MCF 10A (cell line): Measurements from ENCODE around the gene NRXN3. TPM values are rescaled to one million over a fixed set of nuclear protein-coding genes. Genes with fewer than 3 reads are reported as not detected.

Source experiments
- BruUV-seq: library from RNA; stranded (reverse); fragments of 400-500 nt; replicated peaks from 2 replicates; lab custom pipeline; 2021; lab: Mats Ljungman, UMichigan
- CTCF ChIA-PET: fragments of 300-600 bp; sonication (Branson Sonifier 250); formaldehyde crosslinking; extraction: SDS; loops from one replicate; lab custom pipeline; 2021; ENCODE audit warnings: antibody characterized with exemption, inconsistent platforms; lab: Yijun Ruan, JAX
- POLR2A ChIA-PET: fragments of 300-600, 350-650 bp; sonication (Branson Sonifier 250); formaldehyde crosslinking; extraction: SDS; loops from one replicate; lab custom pipeline; 2020; ENCODE audit warnings: antibody characterized with exemption, inconsistent platforms; lab: Yijun Ruan, JAX
- DNase-seq: peaks from one replicate; pipeline ENCODE4 v3.0.0-alpha.2; 2018; ENCODE audit not compliant: unreplicated experiment
- H3K27ac Mint-ChIP-seq: one replicate; pipeline ENCODE4 v1.8.0; 2022; ENCODE audit warnings: mild to moderate bottlenecking, low read depth, mixed read lengths; ENCODE audit not compliant: unreplicated experiment
- H3K27me3 Mint-ChIP-seq: one replicate; pipeline ENCODE4 v1.8.0; 2022; ENCODE audit warnings: mixed read lengths; ENCODE audit not compliant: insufficient read depth, unreplicated experiment
- H3K36me3 Mint-ChIP-seq: one replicate; pipeline ENCODE4 v1.8.0; 2022; ENCODE audit warnings: mild to moderate bottlenecking, moderate library complexity, mixed read lengths; ENCODE audit not compliant: insufficient read depth, unreplicated experiment
- H3K4me1 Mint-ChIP-seq: one replicate; pipeline ENCODE4 v1.8.0; 2022; ENCODE audit warnings: mixed read lengths; ENCODE audit not compliant: insufficient read depth, unreplicated experiment
- H3K4me3 Mint-ChIP-seq: one replicate; pipeline ENCODE4 v1.8.0; 2022; ENCODE audit warnings: mild to moderate bottlenecking, moderate library complexity, mixed read lengths; ENCODE audit not compliant: unreplicated experiment
- H3K9me3 Mint-ChIP-seq: one replicate; pipeline ENCODE4 v1.8.0; 2022; ENCODE audit warnings: mixed read lengths; ENCODE audit not compliant: unreplicated experiment
- CTCF ChIP-seq: fragments of 200-600 bp; IDR thresholded peaks from one replicate; pipeline ENCODE4 v1.8.0; 2022; ENCODE audit warnings: antibody characterized with exemption, mild to moderate bottlenecking; ENCODE audit not compliant: unreplicated experiment
- intact Hi-C: fragments of 100-400 bp; cut with micrococcal nuclease; formaldehyde crosslinking; loops from 2 replicates; pipeline ENCODE4 v1.14.1; 2022
- total RNA-seq: library from RNA; stranded (reverse); gene quantifications from 2 replicates; pipeline ENCODE4 v1.2.3, GENCODE V29; 2022

The NRXN3 gene
- total RNA-seq, 1 experiment from 2014 or later = not detected

- DNase-seq = no peak
- intact Hi-C loops = no loop called here
- POLR2A ChIA-PET = interaction anchor here (0.5 kb wide), 1 partner anchor 1815 kb away, joined by 3 read pairs; no protein-coding TSS in a partner anchor
- Mint-ChIP-seq H3K4me3 (no peak overlapping the region), H3K27ac (no peak overlapping the region), H3K4me1 (no peaks in the 10 kb centered on the region), H3K27me3 (peaks cover 27% of the 10 kb centered on the region), H3K36me3 (peaks cover 6% of the 10 kb centered on the region), H3K9me3 (no peaks in the 10 kb centered on the region)
- CTCF ChIA-PET = interaction anchor here (0.7 kb wide), 1 partner anchor 303 kb away, joined by 3 read pairs; no protein-coding TSS in a partner anchor
- TF ChIP-seq CTCF = no peak
- BruUV-seq = no TSS peak
Measured at GRCh38 chr14:78325911-78326310, 155.7 kb downstream of the NRXN3 start.

DNA sequence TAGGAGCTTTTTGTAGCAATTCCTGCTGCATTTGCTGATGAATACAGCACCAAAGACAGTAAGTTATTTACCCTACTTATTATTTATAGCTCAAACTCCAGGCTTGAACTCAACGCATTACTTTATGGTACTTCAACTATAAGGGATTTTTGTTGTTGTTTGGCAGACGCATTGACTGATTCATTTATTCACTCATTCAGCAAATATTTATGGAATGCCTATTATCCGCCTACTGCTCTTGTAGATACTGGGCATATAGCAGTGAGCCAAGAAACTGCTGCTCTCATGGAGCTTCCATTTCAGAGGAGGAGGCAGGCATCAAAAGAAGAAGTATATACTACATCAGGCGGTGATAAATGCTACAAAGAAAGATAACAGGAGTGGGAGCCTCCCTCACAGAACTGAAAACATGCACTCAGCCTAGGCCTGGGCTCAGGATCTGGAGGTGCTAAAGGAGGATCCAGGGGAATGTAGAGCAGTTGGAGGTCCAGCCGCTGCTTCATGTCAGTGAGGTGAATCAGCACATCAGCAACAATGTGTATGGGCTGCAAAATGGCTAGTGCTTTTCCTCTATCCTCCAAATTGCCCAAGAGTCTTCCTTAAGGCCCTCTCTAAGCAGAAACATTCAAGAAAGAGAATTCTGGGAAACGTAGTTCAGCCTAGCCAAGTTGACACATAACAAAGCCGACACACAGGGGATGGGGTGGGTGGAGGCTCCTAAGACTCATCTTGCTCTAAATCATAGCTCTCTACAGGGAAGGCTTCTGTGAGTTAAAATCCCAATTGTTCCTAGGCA lies 157.5 kb downstream of the NRXN3 start:
- ChIA-PET POLR2A (no interaction called here), CTCF (interaction anchor here (1.0 kb wide), 1 partner anchor 17 kb away, joined by 4 read pairs; no protein-coding TSS in a partner anchor)
- no peak overlapping the region for H3K4me3 Mint-ChIP-seq
- DNase-seq = no peak
- H3K27ac Mint-ChIP-seq = no peak overlapping the region
- no peaks in the 10 kb centered on the region for H3K9me3 Mint-ChIP-seq
- TF ChIP-seq CTCF = no peak
- intact Hi-C loops = no loop called here
- H3K27me3 Mint-ChIP-seq = peaks cover 10% of the 10 kb centered on the region
- peaks cover 6% of the 10 kb centered on the region for H3K36me3 Mint-ChIP-seq
- H3K4me1 Mint-ChIP-seq = no peaks in the 10 kb centered on the region
- no TSS peak for BruUV-seq

DNA sequence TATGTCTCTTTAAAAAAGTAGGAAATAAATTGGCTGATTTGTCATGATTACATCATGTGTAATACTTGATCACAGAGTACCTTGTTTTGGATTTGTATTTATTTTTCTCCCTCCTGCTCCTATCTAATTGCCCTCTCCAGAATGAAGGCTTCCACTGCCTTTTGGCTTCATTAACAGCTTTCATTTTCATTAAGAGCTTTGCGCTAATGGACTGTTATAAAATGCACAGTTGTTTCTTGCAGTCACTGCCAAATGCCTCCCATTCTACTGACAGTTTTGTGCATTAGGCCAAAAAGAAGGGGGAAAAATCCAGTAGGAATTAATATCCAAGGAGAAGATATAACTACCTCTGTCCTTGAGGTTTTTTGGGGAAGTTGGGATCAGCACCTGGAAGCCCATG lies 159.2 kb downstream of the NRXN3 start:
- intact Hi-C loops = no loop called here
- CTCF ChIA-PET = interaction anchor here (0.6 kb wide), 1 partner anchor 80 kb away, joined by 5 read pairs; no protein-coding TSS in a partner anchor
- no TSS peak for BruUV-seq
- Mint-ChIP-seq H3K4me1 (no peaks in the 10 kb centered on the region), H3K9me3 (no peaks in the 10 kb centered on the region), H3K4me3 (no peak overlapping the region), H3K36me3 (peaks cover 6% of the 10 kb centered on the region), H3K27ac (no peak overlapping the region), H3K27me3 (no peaks in the 10 kb centered on the region)
- DNase-seq = no peak
- POLR2A ChIA-PET = no interaction called here
- TF ChIP-seq CTCF = no peak

DNA sequence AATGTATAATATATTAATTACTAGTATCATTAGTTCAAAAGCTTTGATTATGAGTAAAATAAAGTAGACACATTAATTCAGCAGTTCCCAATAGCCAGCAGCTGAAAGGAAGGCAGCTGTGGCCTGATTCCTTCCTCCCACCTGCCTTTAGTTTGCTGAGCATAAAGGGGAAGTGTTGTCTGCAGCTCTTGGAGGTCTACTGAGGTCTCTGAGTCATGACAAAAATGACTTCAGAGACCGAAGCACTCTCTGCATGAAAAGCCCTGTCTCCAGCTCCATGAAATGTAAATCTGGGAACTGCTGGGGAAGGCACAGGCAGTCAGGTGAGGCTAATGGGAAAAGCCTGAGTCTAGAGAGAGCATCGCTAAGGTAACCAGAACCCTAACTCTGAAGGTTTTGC lies 165.4 kb downstream of the NRXN3 start:
- BruUV-seq = no TSS peak
- ChIA-PET POLR2A (no interaction called here), CTCF (interaction anchor here (0.7 kb wide), 1 partner anchor 217 kb away, joined by 3 read pairs; no protein-coding TSS in a partner anchor)
- no peak for DNase-seq
- Mint-ChIP-seq H3K9me3 (peaks cover 8% of the 10 kb centered on the region), H3K4me3 (no peak overlapping the region), H3K36me3 (no peaks in the 10 kb centered on the region), H3K4me1 (no peaks in the 10 kb centered on the region), H3K27ac (no peak overlapping the region), H3K27me3 (no peaks in the 10 kb centered on the region)
- intact Hi-C loops = no loop called here
- no peak for TF ChIP-seq CTCF
